Neural cell (in vitro differentiated cells): ENCODE measurements around the gene DCN. TPM values are rescaled to one million over a fixed set of nuclear protein-coding genes. Genes with fewer than 3 reads are reported as not detected.

Experiments used
- H2AFZ ChIP-seq: fragments of 200-600, 300-800 bp; sonication (generic), shearing (Covaris generic); 2 replicates; pipeline ENCODE4 v1.6.0; 2014; ENCODE audit warnings: low read depth, mild to moderate bottlenecking, antibody characterized with exemption, low read length, moderate library complexity
- H3F3A ChIP-seq: fragments of 200-600 bp; shearing (Covaris generic); 2 replicates; pipeline ENCODE4 v1.6.1; 2016; ENCODE audit warnings: mild to moderate bottlenecking, moderate library complexity, mixed read lengths, antibody characterized with exemption, low read length; ENCODE audit not compliant: insufficient read depth, poor library complexity, severe bottlenecking
- H3K27ac ChIP-seq: fragments of 200-600, 300-800 bp; sonication (generic), shearing (Covaris generic); 2 replicates; pipeline ENCODE4 v1.5.1; 2014; ENCODE audit warnings: mild to moderate bottlenecking, low read length, moderate library complexity
- H3K27me3 ChIP-seq: fragments of 300-800, 200-600 bp; sonication (generic), shearing (Covaris generic); 2 replicates; pipeline ENCODE4 v1.6.0; 2014; ENCODE audit warnings: mild to moderate bottlenecking, low read depth, low read length, moderate library complexity; ENCODE audit not compliant: insufficient read depth
- H3K36me3 ChIP-seq: fragments of 300-800, 200-600 bp; sonication (generic), shearing (Covaris generic); 2 replicates; pipeline ENCODE4 v1.5.1; 2014; ENCODE audit warnings: mild to moderate bottlenecking, antibody characterized with exemption, low read length, moderate library complexity; ENCODE audit not compliant: insufficient read depth
- H3K4me2 ChIP-seq: fragments of 300-800, 200-600 bp; sonication (generic), shearing (Covaris generic); 2 replicates; pipeline ENCODE4 v1.6.0; 2014; ENCODE audit warnings: mild to moderate bottlenecking, low read length
- H3K4me3 ChIP-seq: fragments of 300-800, 200-600 bp; sonication (generic), shearing (Covaris generic); 2 replicates; pipeline ENCODE4 v1.5.1; 2014; ENCODE audit warnings: mild to moderate bottlenecking, low read length, moderate library complexity
- H3K79me2 ChIP-seq: fragments of 200-600 bp; shearing (Covaris generic); replicated peaks from 2 replicates; pipeline ENCODE4 v1.6.0; 2014; ENCODE audit warnings: mild to moderate bottlenecking, low read length, moderate library complexity; ENCODE audit not compliant: insufficient read depth
- H3K9ac ChIP-seq: fragments of 300-800, 200-600 bp; sonication (generic), shearing (Covaris generic); 2 replicates; pipeline ENCODE4 v1.6.1; 2016; ENCODE audit warnings: mild to moderate bottlenecking, low read length, mixed read lengths
- H3K9me2 ChIP-seq: fragments of 200-600 bp; shearing (Covaris generic); 2 replicates; pipeline ENCODE4 v1.6.1; 2016; ENCODE audit warnings: mild to moderate bottlenecking, low read length, mixed read lengths; ENCODE audit not compliant: insufficient read depth
- H3K9me3 ChIP-seq: fragments of 200-600, 300-800 bp; sonication (generic), shearing (Covaris generic); 2 replicates; pipeline ENCODE4 v1.6.1; 2016; ENCODE audit warnings: mild to moderate bottlenecking, mixed run types, low read length, moderate library complexity, mixed read lengths
- H4K20me1 ChIP-seq: fragments of 200-600 bp; shearing (Covaris generic); 2 replicates; pipeline ENCODE4 v1.6.1; 2016; ENCODE audit warnings: mild to moderate bottlenecking, mixed run types; ENCODE audit not compliant: insufficient read depth
- CTCF ChIP-seq: fragments of 450-650 bp; IDR thresholded peaks from 2 replicates; pipeline ENCODE4 v1.5.1; 2014; ENCODE audit warnings: antibody characterized with exemption, mild to moderate bottlenecking, moderate library complexity; ENCODE audit not compliant: poor library complexity, severe bottlenecking
- EP300 ChIP-seq: fragments of 450-650 bp; conservative IDR thresholded peaks from 2 replicates; pipeline ENCODE4 v1.6.1; 2014; ENCODE audit warnings: antibody characterized with exemption, mild to moderate bottlenecking, moderate library complexity; ENCODE audit not compliant: poor library complexity, severe bottlenecking
- EZH2 ChIP-seq: fragments of 200-600, 300-800 bp; shearing (Covaris generic), sonication (generic); IDR thresholded peaks from 2 replicates; pipeline ENCODE4 v1.6.1; 2014; ENCODE audit warnings: antibody characterized with exemption, low read length, borderline replicate concordance, mild to moderate bottlenecking; ENCODE audit not compliant: insufficient read depth, poor library complexity, severe bottlenecking
- MXI1 ChIP-seq: fragments of 450-650 bp; conservative IDR thresholded peaks from 2 replicates; pipeline ENCODE4 v1.6.1; 2014; ENCODE audit warnings: antibody characterized with exemption, mild to moderate bottlenecking; ENCODE audit not compliant: poor library complexity, severe bottlenecking
- POLR2AphosphoS5 ChIP-seq: IDR thresholded peaks from 2 replicates; pipeline ENCODE4 v1.6.1; 2012
- RAD21 ChIP-seq: fragments of 450-650 bp; conservative IDR thresholded peaks from 2 replicates; pipeline ENCODE4 v1.6.1; 2014; ENCODE audit warnings: antibody characterized with exemption, mild to moderate bottlenecking, moderate library complexity
- REST ChIP-seq: IDR thresholded peaks from 2 replicates; pipeline ENCODE4 v1.6.1; 2012; ENCODE audit warnings: borderline replicate concordance
- SMC3 ChIP-seq: fragments of 450-650 bp; conservative IDR thresholded peaks from 2 replicates; pipeline ENCODE4 v1.6.1; 2014; ENCODE audit warnings: antibody characterized with exemption, mild to moderate bottlenecking, moderate library complexity; ENCODE audit not compliant: poor library complexity
- TAF1 ChIP-seq: IDR thresholded peaks from 2 replicates; pipeline ENCODE4 v1.6.1; 2012; ENCODE audit warnings: low read depth
- polyA plus RNA-seq: library from polyadenylated mRNA; depleted of rRNA; stranded (reverse); fragments of >200 nt; gene quantifications from 2 replicates; pipeline ENCODE4 v1.2.3, GENCODE V29; 2014

The DCN gene
- polyA plus RNA-seq, 1 donor from 2014 or later, result not detected

GRCh38 chr12:91108196-91108755, 74.3 kb downstream of the DCN start:
- H3K9ac ChIP-seq, result no peak overlapping the region
- no peaks in the 10 kb centered on the region for H3K9me3 ChIP-seq
- no peak overlapping the region for H3K4me3 ChIP-seq
- no peaks in the 10 kb centered on the region for H3K36me3 ChIP-seq
- H3K4me2 ChIP-seq, result no peak overlapping the region
- H3K27me3 ChIP-seq, result no peaks in the 10 kb centered on the region
- no peaks in the 10 kb centered on the region for H3K79me2 ChIP-seq
- no peaks in the 10 kb centered on the region for H3F3A ChIP-seq
- no peaks in the 10 kb centered on the region for H4K20me1 ChIP-seq
- no peak overlapping the region for H3K27ac ChIP-seq
- H2AFZ ChIP-seq, result no peak overlapping the region
- no peak for TF ChIP-seq POLR2AphosphoS5
- no peak for TF ChIP-seq EZH2
- no peak for TF ChIP-seq SMC3
- no peak for TF ChIP-seq TAF1
- TF ChIP-seq REST, result no peak
- TF ChIP-seq EP300, result no peak
- no peak for TF ChIP-seq MXI1
- TF ChIP-seq RAD21, result no peak
- no peak for TF ChIP-seq CTCF
- no peaks in the 10 kb centered on the region for H3K9me2 ChIP-seq

- no peaks in the 10 kb centered on the region for H3K36me3 ChIP-seq
- no peak overlapping the region for H3K4me2 ChIP-seq
- no peaks in the 10 kb centered on the region for H3K79me2 ChIP-seq
- no peaks in the 10 kb centered on the region for H3K27me3 ChIP-seq
- no peak overlapping the region for H3K27ac ChIP-seq
- H3K9me3 ChIP-seq, result no peaks in the 10 kb centered on the region
- TF ChIP-seq MXI1 (no peak), POLR2AphosphoS5 (no peak)
- no peak overlapping the region for H3K4me3 ChIP-seq
- H2AFZ ChIP-seq, result no peak overlapping the region
- H3K9me2 ChIP-seq, result no peaks in the 10 kb centered on the region
- H3F3A ChIP-seq, result no peaks in the 10 kb centered on the region
- no peak overlapping the region for H3K9ac ChIP-seq
- no peaks in the 10 kb centered on the region for H4K20me1 ChIP-seq
Measured at GRCh38 chr12:91106283-91106682, 76.3 kb downstream of the DCN start.

GRCh38 chr12:91105807-91106206, 76.8 kb downstream of the DCN start:
- H2AFZ ChIP-seq, result no peak overlapping the region
- no peaks in the 10 kb centered on the region for H3K27me3 ChIP-seq
- H3F3A ChIP-seq, result no peaks in the 10 kb centered on the region
- H3K79me2 ChIP-seq, result no peaks in the 10 kb centered on the region
- no peak overlapping the region for H3K4me2 ChIP-seq
- H3K9me3 ChIP-seq, result no peaks in the 10 kb centered on the region
- H4K20me1 ChIP-seq, result no peaks in the 10 kb centered on the region
- no peak overlapping the region for H3K27ac ChIP-seq
- no peaks in the 10 kb centered on the region for H3K9me2 ChIP-seq
- no peak for TF ChIP-seq SMC3
- no peak for TF ChIP-seq CTCF
- TF ChIP-seq EP300, result no peak
- TF ChIP-seq RAD21, result no peak
- no peak for TF ChIP-seq TAF1
- TF ChIP-seq EZH2, result no peak
- no peaks in the 10 kb centered on the region for H3K36me3 ChIP-seq
- H3K9ac ChIP-seq, result no peak overlapping the region
- no peak overlapping the region for H3K4me3 ChIP-seq
